Effector CD8-positive, alpha-beta T cell (primary cell): ENCODE data around the gene KRT85.
A peak's percentile ranks its signal among the peaks of the same experiment; 100 is the strongest.

Experiments used
- DNase-seq: peaks from one replicate; lab custom pipeline; 2025; lab: John Stamatoyannopoulos, UW

The KRT85 gene

GRCh38 chr12:52394836-52395405, 27.6 kb upstream of the KRT85 start:
- no peak for DNase-seq

GRCh38 chr12:52392465-52393007, 25.3 kb upstream of the KRT85 start:
- DNase-seq = no peak

GRCh38 chr12:52391618-52392002, 24.3 kb upstream of the KRT85 start:
- DNase-seq = no peak

GRCh38 chr12:52390739-52391617, 23.7 kb upstream of the KRT85 start:
- no peak for DNase-seq

GRCh38 chr12:52389313-52390207, 22.3 kb upstream of the KRT85 start:
- no peak for DNase-seq

GRCh38 chr12:52387859-52388258, 20.6 kb upstream of the KRT85 start:
- no peak for DNase-seq

- DNase-seq = no peak
Measured at GRCh38 chr12:52385226-52385702, 18.0 kb upstream of the KRT85 start, which contains the start of gene KRT84. KRT84 (minus strand) TSS chr12:52385652; CDS start chr12:52385585, 67 bp downstream.

GRCh38 chr12:52383331-52383730, 16.1 kb upstream of the KRT85 start:
- no peak for DNase-seq

- DNase-seq = no peak
Measured at GRCh38 chr12:52382854-52383253, 15.6 kb upstream of the KRT85 start.

- no peak for DNase-seq
Measured at GRCh38 chr12:52381206-52381605, 13.9 kb upstream of the KRT85 start.

- no peak for DNase-seq
Measured at GRCh38 chr12:52380271-52380694, 13.0 kb upstream of the KRT85 start.

- DNase-seq = no peak
Measured at GRCh38 chr12:52379536-52379935, 12.3 kb upstream of the KRT85 start.

GRCh38 chr12:52378091-52378490, 10.8 kb upstream of the KRT85 start:
- no peak for DNase-seq

- DNase-seq = no peak
Measured at GRCh38 chr12:52377266-52377665, 10.0 kb upstream of the KRT85 start.

- DNase-seq = peak; percentile 18
Measured at GRCh38 chr12:52372216-52373154, 5.2 kb upstream of the KRT85 start.

- DNase-seq = no peak
Measured at GRCh38 chr12:52371716-52372115, 4.4 kb upstream of the KRT85 start.

- DNase-seq = no peak
Measured at GRCh38 chr12:52370926-52371608, 3.8 kb upstream of the KRT85 start.

GRCh38 chr12:52369809-52370208, 2.5 kb upstream of the KRT85 start:
- DNase-seq = no peak

- DNase-seq = no peak
Measured at GRCh38 chr12:52369211-52369610, 1.9 kb upstream of the KRT85 start.

- no peak for DNase-seq
Measured at GRCh38 chr12:52368508-52368907, 1.2 kb upstream of the KRT85 start.
